Measurements from ENCODE around the gene GCFC2. TPM values are rescaled to one million over a fixed set of nuclear protein-coding genes. Genes with fewer than 3 reads are reported as not detected.

GCFC2 gene
- total RNA-seq, 1 experiment from 2014 or later, result 20.1 TPM

DNA sequence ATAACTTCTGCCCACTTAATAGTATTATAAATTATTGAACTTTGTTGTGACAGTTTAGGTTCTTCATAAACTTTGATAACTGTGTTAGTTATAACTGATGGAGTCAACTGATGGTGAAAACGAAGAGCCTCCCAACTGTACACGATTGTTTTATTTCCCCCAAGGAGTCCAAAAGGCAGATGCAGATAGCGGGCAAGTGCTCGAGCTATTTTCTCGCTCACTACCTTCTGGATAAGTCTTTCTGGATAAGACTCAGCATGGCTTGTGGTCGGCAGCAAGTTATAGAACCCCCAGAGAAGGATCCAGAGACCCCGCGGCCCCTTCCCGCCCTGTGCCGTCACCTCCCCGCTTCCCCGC lies 517 bp downstream of the GCFC2 start:
- Histone ChIP-seq H3K27ac (ENCODE audit: low read depth, low read length) (peak overlapping the region; percentile 94), H4K20me1 (ENCODE audit: insufficient read depth) (no peaks in the 10 kb centered on the region), H3K79me2 (ENCODE audit: insufficient read depth, low read length) (peaks cover 33% of the 10 kb centered on the region), H3K4me3 (replicated peaks in 1 of 2; ENCODE audit: low read depth in 1 of 2, low read length in 2 of 2) (peak overlapping the region; percentile 49 to 64), H3K4me1 (ENCODE audit: control insufficient read depth in 1 of 2, insufficient read depth in 2 of 2, low read length in 2 of 2) (peaks cover 4 to 21% of the 10 kb centered on the region in 2 experiments; a peak in 3 of 4 replicates), H3K9me2 (ENCODE audit: insufficient read depth) (no peaks in the 10 kb centered on the region), H3K27me3 (ENCODE audit: insufficient read depth, low read length) (no peaks in the 10 kb centered on the region), H2AFZ (ENCODE audit: low read depth, low read length, poor library complexity, severe bottlenecking) (no peak overlapping the region), H3K9me3 (ENCODE audit: control insufficient read depth in 1 of 2, insufficient read depth in 1 of 2, low read depth in 1 of 2, low read length in 2 of 2) (no peaks in the 10 kb centered on the region), H3K9ac (ENCODE audit: low read length) (peak overlapping the region; percentile 74), H3K36me3 (ENCODE audit: control insufficient read depth in 1 of 2, insufficient read depth in 2 of 2, low read length in 2 of 2) (peaks cover 0 to 5% of the 10 kb centered on the region in 2 experiments; a peak in 1 of 4 replicates), H3K4me2 (ENCODE audit: low read length) (peak overlapping the region; percentile 81)
- CTCF ChIA-PET, result interaction anchor here (0.8 to 1.2 kb wide), 2 partner anchors 33 to 82 kb away, joined by 3 to 5 read pairs; no protein-coding TSS in a partner anchor
- intact Hi-C loops (cut with micrococcal nuclease), result loop anchor here (2.0 kb wide), 1 partner anchor 63 kb away; the partner anchor contains the start of gene MRPL19
- ATAC-seq, result no peak; the same call in 1 of the 2 replicates
- no TSS peak for BruUV-seq (replicated peaks)
- POLR2A ChIA-PET, result no interaction called here
- RAD21 ChIA-PET (ENCODE audit: low non-redundant PET in 1 of 2, low total read pairs in 2 of 2, uncharacterized antibody in 2 of 2, unreplicated experiment in 2 of 2), result no interaction called here
- DNase-seq (ENCODE audit: low read depth, low spot score), result no peak
- no peak for TF ChIP-seq RAD21 (IDR thresholded peaks at IDR 0.05; ENCODE audit: low read depth)
- TF ChIP-seq, protein P1, sequence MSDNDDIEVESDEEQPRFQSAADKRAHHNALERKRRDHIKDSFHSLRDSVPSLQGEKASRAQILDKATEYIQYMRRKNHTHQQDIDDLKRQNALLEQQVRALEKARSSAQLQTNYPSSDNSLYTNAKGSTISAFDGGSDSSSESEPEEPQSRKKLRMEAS (IDR thresholded peaks at IDR 0.05), result no peak
- no peak for TF ChIP-seq ELF1 (IDR thresholded peaks at IDR 0.05; ENCODE audit: borderline replicate concordance, low read depth)
- TF ChIP-seq POLR2A (IDR thresholded peaks at IDR 0.05; ENCODE audit: borderline replicate concordance, extremely low read depth, insufficient read depth, insufficient read length), result no peak
- TF ChIP-seq SP1 (IDR thresholded peaks at IDR 0.05; ENCODE audit: low read depth), result no peak
- TF ChIP-seq, protein P2, sequence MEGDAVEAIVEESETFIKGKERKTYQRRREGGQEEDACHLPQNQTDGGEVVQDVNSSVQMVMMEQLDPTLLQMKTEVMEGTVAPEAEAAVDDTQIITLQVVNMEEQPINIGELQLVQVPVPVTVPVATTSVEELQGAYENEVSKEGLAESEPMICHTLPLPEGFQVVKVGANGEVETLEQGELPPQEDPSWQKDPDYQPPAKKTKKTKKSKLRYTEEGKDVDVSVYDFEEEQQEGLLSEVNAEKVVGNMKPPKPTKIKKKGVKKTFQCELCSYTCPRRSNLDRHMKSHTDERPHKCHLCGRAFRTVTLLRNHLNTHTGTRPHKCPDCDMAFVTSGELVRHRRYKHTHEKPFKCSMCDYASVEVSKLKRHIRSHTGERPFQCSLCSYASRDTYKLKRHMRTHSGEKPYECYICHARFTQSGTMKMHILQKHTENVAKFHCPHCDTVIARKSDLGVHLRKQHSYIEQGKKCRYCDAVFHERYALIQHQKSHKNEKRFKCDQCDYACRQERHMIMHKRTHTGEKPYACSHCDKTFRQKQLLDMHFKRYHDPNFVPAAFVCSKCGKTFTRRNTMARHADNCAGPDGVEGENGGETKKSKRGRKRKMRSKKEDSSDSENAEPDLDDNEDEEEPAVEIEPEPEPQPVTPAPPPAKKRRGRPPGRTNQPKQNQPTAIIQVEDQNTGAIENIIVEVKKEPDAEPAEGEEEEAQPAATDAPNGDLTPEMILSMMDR (IDR thresholded peaks at IDR 0.05 in 2 of 3, conservative IDR thresholded peaks at IDR 0.05 in 1 of 3; ENCODE audit: borderline replicate concordance in 1 of 3, insufficient read depth in 1 of 3, low read depth in 2 of 3, low read length in 2 of 3), result no peak
- TF ChIP-seq CBX3 (IDR thresholded peaks at IDR 0.05; ENCODE audit: low read depth), result no peak
- TF ChIP-seq EGR1 (IDR thresholded peaks at IDR 0.05; ENCODE audit: low read depth), result no peak
- no peak for TF ChIP-seq EZH2 (IDR thresholded peaks at IDR 0.05)
- no peak for TF ChIP-seq ZNF274 (IDR thresholded peaks at IDR 0.05; ENCODE audit: low read depth, low read length)
- no peak for TF ChIP-seq JUND (IDR thresholded peaks at IDR 0.05)
- TF ChIP-seq CEBPB (IDR thresholded peaks at IDR 0.05; ENCODE audit: low read depth), result no peak

All from HCT116 (cell line).